H54 (cell line): ENCODE data around the gene HDGFL2.

Source experiments
- DNase-seq: peaks from one replicate; pipeline ENCODE4 v3.0.0; 2011; ENCODE audit warnings: low spot score, mixed read lengths; ENCODE audit not compliant: insufficient read length
- FAIRE-seq: peaks from 3 replicates; lab custom pipeline; 2011; peaks lifted over from hg19 to GRCh38; lab: Jason Lieb, UNC
- POLR2A ChIP-seq: IDR thresholded peaks from 2 replicates; pipeline ENCODE4 v1.6.1; 2011; ENCODE audit warnings: low read depth, mild to moderate bottlenecking, low read length

Gene HDGFL2

DNA sequence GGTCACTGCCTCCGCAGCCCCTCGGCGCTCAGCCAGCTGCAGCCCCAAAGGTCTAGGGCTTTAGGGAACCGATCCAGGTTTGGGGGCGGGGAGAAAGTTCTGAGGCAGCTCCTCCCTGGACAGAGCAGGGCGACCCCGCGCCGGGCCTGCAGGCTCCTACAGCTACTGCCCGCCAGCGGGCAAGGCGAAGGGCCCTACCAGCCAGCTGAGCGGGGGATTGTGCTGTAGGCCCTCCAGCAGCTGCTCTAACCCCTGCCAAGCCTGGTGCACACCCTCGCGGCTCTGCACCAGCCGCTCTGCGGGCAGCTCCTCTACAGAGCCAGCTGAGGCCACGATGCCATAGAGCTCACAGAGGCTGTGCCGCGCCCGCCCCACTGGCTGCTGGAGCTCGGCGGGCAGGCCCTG, 32.2 kb downstream of the HDGFL2 start:
- DNase-seq (no peak), FAIRE-seq (no peak)
- no peak for TF ChIP-seq POLR2A

DNA sequence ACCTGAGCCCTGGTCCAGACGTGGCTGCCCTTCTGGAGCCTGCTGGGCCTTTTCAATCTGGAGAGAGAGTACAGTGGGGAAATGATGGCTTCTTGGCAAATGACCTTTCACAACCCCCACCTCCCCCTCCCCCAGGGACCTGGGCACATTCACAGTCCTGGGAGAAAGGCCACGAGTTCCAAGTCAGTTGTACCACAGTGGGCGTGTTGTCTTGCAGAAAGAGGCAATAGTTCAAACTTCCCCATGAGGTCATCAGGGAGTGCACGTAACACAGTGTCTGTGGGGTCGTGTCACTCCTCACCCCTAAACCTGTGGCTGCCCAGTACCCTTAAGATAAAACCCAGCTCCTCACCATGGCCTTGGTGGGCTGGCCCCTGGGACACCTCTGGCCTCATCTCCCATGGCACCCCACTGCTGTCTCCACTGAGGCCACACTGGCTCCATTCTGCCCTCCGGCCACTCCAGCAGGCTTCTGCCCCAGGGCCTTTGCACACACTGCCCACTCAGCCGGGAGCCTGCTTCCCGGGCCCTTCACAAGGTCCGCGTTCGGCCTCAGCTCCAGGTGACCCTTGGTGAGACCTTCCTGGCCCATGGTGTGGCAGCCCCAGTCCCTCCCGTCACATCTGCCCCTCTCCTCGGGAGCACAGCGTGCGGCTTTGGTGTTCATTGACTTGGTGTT, 32.9 kb downstream of the HDGFL2 start:
- FAIRE-seq (no peak), DNase-seq (no peak)
- TF ChIP-seq POLR2A = no peak

DNA sequence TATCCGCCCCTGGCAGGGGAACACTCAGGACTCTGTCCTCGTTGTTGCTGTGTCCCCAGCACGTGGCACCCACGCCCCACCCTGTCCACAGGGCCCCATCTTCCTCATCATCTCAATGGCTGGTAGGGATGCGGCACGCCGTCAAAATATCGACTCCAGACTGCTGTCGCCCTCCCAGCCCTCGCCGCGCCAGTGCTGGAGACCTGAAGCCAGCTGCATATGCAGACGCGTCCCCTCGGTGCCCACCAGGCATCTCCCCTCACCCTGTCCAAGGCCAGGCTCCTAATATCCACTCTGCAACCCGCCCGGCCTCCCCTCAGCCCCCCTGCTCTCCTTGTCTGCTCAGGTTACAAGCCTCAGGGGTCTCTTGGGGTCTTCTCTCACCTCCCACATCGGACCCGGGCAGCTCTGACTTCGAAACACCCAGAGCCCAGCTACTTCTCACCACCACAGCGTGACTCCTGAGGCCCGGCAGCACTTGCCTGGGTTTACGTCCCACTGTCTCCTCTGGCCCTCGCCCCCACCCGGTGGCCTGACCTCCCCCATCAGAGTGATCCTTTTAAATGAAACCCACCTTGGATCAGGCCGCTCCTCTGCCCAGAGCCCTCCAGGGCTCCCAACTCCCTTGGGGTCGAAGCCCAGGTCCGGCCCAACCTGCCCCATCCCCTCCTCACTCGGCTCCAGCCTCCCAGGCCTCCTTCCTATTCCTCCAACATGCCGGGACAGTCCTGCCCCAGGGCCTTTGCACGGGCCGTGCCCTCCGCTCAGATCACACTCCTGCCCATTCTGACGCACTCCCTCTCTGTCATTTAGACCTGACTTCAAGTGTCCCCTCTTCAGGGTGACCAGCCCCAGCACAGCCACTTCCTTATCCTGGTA, 33.7 kb downstream of the HDGFL2 start:
- FAIRE-seq = no peak
- no peak for TF ChIP-seq POLR2A

GRCh38 chr19:4506449-4507149, 34.5 kb downstream of the HDGFL2 start:
- no peak for TF ChIP-seq POLR2A
- DNase-seq (peak; percentile 53), FAIRE-seq (peak; percentile 38)

More for the DNA sequence above, 33.7 kb downstream of the HDGFL2 start:
- no peak for DNase-seq

GRCh38 chr19:4507150-4507452, 35.0 kb downstream of the HDGFL2 start:
- FAIRE-seq (no peak), DNase-seq (no peak)
- TF ChIP-seq POLR2A = no peak

DNA sequence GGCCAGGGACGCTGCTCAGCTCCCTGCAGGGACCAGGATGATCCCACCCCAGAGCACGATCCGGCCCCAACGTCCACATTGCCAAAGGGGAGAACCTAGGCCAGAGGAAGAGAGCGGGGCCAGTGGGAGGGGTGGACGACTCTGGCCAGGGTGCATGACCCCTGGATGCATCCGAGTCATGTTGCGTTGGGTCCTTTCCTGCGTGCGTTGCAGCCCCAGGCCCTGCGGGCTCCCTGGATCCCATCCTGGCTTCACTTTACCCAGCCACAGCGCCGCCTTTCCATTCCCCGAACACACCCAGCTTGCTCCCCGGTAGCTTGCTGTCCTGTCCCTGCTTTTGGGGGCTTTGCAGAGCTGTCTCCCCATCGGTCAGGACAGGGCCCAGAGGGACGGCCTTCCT, 35.7 kb downstream of the HDGFL2 start:
- TF ChIP-seq POLR2A = no peak
- FAIRE-seq (no peak), DNase-seq (no peak)

- DNase-seq = no peak
- no peak for FAIRE-seq
- no peak for TF ChIP-seq POLR2A
Observed at GRCh38 chr19:4508698-4509097, 36.6 kb downstream of the HDGFL2 start.

DNA sequence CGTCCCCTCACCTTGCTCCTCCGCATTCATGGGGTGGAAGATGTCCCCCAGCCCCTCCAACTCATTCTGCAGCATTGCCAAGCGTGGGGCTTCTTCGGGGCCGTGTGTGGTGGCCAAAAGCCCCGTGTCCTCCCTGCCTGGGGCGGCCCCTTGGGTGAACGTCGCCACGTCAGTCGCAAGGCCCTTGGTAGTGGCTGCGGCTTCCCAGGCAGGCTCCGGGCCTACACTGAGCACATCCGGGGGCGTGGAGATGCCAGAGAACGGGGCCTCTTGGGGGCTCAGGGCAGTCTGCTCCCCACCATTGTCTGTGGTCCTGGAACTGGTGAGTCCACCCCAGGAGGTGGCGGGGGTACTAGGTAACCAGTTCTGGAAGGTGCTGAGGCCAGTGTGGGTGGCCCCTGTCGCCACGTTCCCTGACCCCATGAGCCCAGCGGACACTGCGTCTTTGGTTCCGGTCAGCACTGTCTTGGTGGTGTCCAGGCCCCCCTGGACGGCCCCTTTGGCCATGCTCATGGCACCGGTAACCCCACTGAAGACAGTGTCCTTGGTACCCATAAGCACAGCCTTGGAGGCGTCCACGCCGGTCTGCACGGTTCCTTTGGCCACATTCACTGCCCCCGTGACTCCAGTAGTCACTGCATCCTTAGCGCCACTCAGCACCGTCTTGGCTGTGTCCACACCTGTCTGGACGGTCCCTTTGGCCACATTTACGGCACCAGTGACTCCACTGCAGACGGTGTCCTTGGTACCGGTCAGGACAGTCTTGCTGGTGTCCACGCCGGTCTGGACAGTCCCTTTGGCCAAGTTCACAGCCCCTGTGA, 38.5 kb downstream of the HDGFL2 start:
- TF ChIP-seq POLR2A = no peak
- DNase-seq = no peak
- FAIRE-seq = no peak

DNA sequence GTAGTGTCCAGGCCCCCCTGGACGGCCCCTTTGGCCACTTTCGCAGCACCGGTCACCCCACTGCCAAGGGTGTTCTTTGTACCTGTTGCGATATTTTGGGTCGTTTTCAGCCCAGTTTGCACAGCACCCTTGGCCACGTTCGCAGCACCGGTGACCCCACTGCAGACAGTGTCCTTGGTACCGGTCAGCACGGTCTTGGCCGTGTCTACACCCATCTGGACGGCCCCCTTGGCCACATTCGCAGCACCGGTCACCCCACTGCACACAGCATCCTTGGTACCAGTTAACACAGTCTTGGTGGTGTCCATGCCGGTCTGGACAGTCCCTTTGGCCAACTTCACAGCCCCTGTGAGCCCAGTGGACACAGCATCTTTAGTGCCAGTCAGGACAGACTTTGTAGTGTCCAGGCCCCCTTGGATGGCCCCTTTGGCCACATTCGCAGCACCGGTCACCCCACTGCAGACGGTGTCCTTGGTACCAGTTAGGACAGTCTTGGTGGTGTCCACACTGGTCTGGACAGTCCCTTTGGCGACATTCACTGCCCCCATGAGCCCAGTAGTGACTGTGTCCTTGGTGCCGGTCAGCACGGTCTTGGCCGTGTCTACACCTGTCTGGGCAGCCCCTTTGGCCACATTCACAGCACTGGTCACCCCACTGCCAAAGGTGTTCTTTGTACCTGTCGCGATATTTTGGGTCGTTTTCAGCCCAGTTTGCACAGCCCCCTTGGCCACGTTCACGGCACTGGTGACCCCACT, 39.4 kb downstream of the HDGFL2 start:
- no peak for FAIRE-seq
- no peak for TF ChIP-seq POLR2A

GRCh38 chr19:4512070-4512469, 40.0 kb downstream of the HDGFL2 start:
- DNase-seq (no peak), FAIRE-seq (no peak)

More for the DNA sequence above, 39.4 kb downstream of the HDGFL2 start:
- no peak for DNase-seq

GRCh38 chr19:4513248-4513647, 41.2 kb downstream of the HDGFL2 start:
- FAIRE-seq = no peak
- no peak for TF ChIP-seq POLR2A
- no peak for DNase-seq

More at GRCh38 chr19:4512070-4512469, 40.0 kb downstream of the HDGFL2 start:
- TF ChIP-seq POLR2A = no peak

DNA sequence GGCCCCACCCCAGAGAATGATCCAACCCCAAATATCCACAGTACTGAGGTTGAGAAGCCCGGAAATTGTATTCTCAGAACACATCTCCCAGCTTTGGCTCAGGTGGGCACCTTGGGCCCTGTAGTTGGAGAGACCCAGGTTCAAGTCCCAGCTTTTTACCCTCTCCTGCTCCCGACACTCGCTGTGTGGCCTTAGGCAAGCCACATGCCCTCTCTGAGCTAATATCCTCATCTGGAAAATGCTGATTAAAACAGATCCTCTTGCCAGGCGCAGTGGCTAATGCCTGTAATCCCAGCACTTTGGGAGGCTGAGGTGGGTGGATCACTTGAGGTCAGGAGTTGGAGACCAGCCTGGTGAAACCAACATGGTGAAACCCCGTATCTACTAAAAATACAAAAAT, 43.6 kb downstream of the HDGFL2 start:
- DNase-seq (no peak), FAIRE-seq (no peak)
- no peak for TF ChIP-seq POLR2A

GRCh38 chr19:4516199-4516938, 44.3 kb downstream of the HDGFL2 start:
- FAIRE-seq (no peak), DNase-seq (no peak)
- TF ChIP-seq POLR2A = no peak
